HG03354 (cell line): ENCODE measurements around the gene RAVER2.
"Not testable (repeated sequence)": the region's sequence is repeated elsewhere in the genome, so short reads cannot be mapped to it uniquely, and the experiment has no call there.

Source experiments
- ATAC-seq: cut with Tn5 transposase; IDR thresholded peaks from one replicate; pipeline ENCODE4 v1.9.1; 2021; ENCODE audit warnings: mild to moderate bottlenecking; ENCODE audit not compliant: unreplicated experiment, poor library complexity, severe bottlenecking

Gene RAVER2

DNA sequence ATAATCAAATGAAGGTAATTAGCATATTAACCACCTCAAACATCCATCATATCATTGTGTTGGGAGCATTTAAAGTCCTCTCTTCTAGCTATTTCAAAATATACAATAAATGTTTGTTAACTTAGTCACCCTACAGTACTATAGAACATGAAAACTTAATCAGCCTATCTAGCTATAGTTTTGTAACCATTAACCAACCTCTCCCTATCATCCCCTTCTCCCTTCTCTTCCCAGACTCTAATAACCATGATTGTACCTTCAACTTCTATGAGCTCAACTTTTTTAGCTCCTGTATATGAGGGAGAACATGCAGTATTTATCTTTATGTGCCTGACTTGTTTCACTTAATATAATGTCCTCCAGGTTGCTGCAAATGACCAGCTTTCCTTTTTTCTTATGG lies 54.0 kb downstream of the RAVER2 start:
- ATAC-seq: no peak

DNA sequence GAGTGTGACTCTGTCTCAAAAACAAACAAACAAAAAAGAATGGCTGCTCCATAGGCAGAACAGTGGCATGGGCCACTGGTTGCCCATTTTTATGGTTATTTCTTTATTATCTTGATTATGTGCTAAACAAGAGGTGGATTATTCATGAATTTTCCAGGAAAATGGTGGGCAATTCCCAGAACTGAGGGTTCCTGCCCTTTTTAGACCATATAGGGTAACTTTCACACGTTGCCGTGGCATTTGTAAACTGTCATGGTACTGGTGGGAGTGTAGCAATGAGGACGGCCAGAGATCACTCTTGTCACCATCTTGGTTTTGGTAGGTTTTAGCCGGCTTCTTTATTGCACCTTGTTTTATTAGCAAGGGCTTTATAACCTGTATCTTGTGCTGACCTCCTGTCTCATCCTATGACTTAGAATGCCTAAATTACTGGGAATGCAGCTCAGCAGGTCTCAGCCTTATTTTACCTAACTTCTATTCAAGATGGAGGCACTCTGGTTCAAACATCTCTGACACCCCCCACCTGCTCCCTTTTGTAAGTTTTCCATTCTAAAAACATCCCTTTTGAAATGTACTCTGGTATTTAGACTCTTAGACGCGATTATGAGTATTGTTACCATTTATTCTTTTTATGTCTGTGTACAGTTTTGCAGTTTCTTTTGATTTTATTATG lies 57.1 kb downstream of the RAVER2 start:
- no peak for ATAC-seq

DNA sequence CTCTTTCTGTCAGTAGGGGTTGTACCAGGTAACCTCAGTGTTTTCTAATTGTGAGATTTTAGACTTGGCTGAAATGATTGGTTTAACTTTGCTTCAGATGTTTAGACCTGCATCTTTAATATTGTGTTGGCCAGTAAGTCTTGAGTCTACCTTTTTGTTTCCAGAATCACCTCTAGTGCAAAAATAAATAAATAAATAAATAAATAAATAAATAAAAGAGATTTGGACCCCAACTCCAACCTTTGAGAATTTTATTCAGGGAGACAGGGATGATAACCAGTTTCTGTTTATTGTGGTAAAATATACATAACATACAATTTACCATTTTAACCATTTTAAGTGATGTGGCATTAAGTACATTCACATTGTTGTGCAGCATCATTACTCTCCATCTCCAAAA lies 64.4 kb downstream of the RAVER2 start:
- no peak for ATAC-seq

DNA sequence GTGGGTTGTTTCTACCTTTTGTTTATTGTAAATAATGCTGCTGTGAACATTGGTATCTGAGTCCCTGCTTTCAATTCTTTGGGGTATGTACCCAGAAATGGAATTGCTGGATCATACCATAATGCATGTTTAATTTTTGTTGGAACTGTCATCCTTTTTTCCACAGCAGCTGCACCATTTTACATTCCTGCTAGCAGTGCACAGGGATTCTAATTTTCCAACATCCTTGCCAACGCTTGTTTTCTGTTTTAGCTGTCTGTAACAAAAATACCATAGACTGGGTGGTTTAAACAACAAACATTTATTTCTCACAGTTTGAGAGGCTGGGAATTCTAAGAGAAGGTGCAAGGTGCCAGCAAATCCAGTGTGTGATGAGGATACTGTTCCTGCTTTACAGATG lies 65.1 kb downstream of the RAVER2 start:
- no peak for ATAC-seq

DNA sequence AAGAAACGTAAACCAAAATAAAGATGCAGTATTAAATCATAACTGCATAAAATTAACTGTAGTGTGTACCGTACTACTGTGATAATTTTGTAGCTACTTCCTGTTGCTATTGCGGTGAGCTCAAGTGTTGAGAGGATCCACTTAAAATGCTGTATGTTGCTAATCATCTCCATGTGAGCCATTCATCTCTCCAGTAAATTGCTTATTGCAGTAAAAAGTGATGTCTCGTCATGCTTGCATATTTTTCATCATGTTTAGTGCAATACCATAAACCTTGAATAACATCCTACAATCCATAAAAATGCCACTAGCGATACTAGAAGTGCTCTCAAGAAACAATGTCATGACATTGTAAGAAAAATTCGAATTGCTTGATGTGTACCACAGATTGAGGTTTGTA lies 66.3 kb downstream of the RAVER2 start:
- ATAC-seq: no peak

DNA sequence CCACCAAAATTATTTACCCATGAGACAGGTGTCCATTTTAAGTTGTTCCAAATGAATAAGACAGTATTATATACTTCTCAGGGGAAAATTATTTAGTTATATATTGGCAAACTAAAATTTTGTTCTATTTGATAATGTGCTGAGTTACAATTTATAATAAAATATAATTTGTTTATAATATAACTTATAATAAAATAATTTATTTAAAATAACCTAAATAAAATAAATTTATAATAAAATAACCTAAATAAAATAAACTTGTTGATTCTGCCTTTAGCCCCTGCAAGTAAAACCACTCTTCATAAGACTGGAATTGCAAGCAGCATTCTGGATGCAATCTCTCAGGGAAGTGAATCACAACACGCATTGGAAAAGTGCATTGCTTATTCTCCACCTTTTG lies 69.6 kb downstream of the RAVER2 start:
- no peak for ATAC-seq

DNA sequence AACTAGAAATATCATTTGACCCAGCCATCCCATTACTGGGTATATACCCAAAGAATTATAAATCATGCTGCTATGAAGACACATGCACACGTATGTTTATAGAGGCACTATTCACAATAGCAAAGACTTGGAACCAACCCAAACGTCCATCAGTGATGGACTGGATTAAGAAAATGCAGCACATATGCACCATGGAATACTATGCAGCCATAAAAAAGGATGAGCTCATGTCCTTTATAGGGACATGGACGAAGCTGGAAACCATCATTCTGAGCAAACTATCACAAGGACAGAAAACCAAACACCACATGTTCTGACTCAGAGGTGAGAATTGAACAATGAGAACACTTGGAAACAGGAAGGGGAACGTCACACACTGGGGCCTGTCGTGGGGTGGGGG lies 72.5 kb downstream of the RAVER2 start:
- not testable (repeated sequence) for ATAC-seq

DNA sequence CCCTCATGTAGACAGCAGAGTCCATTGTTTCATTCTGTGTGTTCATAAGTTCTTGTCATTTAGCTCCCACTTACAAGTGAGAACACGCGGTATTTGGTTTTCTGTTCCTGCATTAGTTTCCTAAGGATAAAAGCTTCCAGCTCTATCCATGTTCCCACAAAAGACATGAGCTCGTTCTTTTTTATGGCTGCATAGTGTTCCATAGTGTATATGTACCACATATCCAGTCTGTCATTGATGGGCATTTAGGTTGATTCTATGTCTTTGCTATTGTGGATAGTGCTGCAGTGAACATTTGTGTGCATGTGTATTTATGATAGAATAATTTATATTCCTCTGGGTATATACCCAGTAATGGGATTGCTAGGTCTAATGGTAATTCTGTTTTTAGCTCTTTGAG lies 75.7 kb downstream of the RAVER2 start:
- not testable (repeated sequence) for ATAC-seq

DNA sequence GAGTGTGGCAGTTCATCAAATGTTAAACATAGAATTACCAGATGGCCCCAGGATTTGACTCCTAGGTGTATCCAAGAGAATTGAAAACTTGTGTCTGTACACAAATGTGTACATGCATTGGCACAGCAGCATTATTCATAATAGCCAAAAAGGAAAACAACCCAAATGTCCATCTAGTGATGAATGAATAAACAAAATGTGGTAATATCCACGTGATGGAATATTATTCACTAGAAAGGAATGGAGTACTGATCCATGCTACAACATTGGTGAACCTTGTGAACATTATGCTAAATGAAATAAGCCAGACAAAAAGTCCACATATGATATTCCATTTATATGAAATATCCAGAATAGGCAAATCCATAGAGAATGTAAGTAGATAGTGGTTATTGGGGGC lies 77.7 kb downstream of the RAVER2 start:
- ATAC-seq: no peak

DNA sequence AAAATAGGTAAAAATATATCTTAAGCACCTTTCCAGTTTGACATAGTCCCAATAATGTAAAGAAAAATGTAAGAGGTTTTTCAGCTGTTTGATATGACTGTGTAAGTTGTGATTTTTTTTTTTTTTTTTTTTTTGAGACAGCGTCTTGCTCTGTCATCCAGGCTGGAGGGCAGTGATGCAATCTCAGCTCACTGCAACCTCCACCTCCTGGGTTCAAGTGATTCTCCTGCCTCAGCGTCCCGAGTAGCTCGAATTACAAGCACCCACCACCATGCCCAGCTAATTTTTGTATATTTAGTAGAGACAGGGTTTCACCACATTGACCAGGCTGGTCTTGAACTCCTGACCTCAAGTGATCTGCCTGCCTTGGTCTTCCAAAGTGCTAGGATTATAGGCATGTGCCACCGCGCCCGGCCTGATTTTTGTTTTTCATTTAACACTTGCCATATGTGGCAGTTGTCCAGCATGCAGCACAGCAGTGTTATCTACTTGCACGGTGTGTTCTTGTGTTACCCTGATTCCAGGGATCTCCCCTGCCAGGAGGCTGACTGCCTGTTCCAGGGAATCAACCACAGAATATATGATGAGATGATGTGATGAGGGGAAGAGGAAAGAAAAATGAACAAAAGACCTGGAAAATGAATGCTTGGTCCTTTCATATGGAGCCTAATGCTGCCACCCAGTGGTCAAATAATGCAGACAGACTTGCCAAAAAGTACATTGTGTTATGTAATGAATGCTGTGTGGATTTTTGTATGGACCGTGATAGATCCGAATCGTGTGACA lies 79.0 kb downstream of the RAVER2 start:
- ATAC-seq: peak; percentile 74

DNA sequence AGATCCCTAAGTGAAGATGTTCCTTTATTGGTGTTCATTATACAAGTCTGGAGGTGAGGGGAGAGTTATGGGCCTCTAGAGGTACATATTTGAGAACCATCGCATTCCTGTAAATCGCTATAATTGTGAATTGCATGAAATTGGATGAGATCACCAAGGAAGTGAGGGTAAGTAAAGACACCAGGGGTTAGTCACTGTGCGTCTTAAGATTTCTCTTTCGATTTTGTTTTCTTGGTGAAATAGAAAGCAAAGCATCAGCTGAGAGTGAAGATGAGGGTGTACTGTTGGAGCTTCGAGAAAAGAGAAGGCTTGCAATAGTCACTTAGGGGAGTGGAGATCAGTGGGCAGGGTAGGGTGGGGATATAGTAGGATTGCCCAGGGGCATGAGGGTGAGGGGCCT lies 82.1 kb downstream of the RAVER2 start:
- peak; percentile 51 for ATAC-seq

DNA sequence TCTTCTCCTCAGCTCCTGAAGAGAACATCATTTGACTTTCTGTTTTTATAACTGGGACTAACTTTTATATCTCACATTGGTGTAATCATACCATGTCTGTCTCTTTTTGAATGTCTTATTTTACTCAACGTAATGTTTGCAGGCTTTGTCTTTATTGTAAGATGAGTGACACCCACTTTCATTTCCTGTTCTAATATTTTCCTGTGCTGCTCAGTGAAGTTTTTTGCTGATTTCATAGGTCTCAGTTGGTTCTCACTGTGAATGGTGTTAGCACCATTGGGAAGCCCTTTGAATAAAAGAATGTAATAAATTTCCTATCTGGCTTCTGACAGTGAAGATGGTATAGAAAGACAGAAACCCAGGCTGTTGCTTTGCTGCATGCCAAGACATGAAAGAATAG lies 84.0 kb downstream of the RAVER2 start:
- ATAC-seq: no peak

DNA sequence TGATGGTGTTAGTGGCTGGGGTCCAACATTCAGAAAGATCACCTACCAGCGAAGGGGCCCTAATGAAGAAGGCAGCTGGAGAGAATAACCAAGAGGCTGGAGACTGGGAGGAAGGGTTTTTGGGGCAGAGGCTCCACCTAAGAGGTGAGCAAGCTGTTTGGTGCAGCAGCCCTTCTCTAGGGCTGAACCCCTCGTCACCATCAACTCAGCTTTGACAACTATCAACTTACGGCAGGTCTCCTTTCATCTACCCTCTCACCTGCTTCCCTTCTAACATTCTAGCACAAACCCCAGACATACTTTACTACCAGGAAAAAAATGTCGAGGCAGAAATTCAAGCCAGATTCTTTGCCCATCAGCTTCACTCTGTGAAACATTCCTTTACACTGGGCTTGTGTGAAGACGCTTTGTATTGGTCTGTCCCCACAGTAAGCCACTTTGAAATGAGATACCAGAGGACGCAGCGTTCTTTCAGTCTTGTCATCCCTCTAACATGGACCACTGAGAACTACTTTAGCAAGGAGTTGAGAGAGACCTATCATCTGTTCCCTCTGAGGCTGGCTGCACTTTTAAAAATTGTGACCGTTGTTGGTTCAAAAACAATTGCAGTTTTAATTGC lies 84.6 kb downstream of the RAVER2 start:
- ATAC-seq: no peak

DNA sequence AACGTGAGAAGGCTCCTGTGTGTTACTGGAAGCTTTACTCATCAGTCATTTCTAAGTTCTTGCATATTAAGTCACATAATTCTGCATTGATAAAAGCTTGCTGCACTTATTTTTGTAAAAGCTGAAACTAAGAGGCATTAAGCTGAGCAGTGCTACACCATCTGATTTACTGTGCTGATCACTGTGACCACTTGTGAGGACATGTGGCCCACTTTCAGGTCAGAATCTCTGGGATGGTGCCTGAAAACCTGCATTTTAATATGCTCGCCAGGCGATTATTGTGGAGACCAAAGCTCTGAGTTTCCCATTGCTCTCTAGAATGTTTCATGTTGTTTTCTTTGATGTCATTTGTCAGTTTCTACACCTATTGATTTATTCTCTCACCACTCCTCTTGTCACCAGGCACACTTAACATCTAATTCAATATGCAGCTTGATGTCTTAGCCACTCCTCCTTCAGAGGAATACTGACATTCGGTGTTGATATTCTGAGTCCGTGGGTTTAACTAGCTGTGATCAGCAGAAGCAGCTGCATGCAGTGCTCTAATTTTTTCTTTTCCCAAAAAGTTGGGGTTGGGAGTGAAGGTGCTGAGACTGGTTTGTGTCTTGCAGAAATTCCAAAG lies 85.3 kb downstream of the RAVER2 start:
- ATAC-seq: no peak

DNA sequence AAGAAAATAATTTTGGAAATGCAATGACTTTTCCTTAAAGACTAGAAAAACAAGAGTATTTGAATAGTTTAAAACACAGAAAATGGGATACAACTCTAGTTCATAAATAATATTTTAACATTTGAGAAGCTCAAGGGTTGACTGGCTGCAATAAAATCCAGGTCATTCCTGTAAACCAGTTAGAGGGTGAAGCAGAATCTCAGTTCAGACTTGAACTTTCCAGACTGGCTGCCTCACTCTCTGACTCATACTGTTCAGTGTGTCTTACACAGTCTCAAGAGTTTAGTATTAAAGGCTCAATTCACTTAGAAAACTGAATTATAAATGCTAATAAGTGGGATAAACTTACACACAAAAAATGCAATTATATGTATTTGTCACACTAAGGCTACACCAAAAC lies 89.9 kb downstream of the RAVER2 start:
- ATAC-seq: no peak

DNA sequence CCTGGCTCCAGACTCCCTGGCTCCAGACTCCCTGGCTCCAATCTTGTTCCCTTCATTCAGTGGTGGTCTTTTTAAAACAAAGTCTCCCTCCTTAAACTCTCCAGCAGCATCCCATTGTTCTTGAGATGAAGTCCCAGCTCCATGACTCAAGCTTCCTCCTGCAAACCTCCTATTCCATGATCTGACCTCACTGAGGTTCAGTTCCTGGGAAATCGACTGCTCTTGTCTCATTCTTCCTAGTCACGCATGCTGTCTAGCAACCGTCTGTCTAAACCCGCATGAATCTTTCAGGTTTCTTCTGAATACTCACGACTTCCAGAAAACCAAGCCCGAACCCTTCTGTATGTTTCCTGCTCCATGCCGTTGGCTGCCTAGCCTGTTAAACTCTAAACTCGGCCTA lies 91.9 kb downstream of the RAVER2 start:
- no peak for ATAC-seq

DNA sequence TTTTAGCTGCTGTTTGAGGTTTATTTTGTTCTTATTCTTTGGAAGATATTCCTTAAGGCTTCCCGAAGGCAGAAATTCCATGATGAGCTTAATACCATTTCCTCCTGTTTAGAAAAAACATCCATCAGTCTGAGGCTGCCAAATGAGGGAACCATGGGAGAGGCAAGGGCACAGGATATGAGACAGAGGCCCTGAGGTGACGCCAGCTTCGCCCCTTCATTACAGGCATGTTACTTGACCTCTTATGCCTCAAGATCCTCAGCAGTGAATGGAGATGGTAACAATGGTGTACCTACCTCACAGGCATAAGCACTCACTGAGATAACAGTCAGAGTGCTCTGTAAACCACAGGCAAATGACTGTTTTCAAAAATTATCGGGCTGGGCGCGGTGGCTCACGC lies 93.6 kb downstream of the RAVER2 start:
- no peak for ATAC-seq

DNA sequence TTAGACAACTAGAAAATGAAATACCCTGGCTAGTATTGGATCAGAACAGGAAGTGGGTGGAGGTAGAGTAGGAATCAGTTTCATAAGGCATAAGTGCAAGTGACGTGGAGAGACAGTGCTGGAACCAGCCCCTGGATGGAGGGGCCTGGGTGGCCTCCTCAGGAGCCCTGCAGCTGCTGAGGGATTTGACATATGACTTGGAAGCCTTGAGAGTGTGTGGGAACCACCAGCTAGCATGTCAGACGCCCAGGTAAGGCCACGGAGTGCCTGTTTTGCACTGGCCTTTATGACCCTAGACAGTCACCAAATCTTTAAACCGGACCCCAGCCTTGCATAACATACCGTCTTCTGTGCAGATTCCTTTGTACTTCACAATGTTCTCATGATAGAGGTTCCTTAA lies 94.4 kb downstream of the RAVER2 start:
- no peak for ATAC-seq

DNA sequence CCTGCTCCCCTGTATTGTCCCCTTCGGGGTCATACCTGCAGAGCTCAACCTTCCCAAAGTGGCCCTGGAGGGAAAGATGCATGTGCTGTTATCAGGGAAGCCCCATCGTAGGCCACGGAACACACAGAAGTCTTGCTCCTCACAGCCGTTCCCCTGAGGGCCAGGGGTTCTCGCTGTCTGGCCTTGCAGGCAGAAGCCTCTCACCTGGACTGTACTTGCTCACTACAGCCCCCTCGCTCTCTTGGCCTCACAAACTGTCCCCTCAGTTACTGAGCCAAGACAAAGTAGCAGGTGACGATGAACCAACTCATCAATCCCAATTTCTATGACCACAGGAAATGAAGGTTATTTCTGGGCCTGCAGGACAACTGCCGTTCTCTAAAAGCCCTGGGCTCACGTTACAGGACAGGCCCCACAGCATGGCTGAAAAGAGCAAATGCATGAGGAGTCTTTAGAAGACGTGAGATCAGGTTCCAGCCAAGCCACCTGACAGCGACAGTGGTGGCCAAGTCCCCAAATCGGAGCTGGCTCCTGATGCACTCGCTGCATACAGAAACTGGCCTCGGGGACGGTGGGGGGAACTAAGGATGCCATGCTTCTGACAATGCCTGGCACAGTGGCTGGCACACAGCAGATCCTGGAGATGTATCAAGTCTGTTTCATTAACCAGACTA lies 95.0 kb downstream of the RAVER2 start:
- no peak for ATAC-seq
